ENCODE results near the gene CCDC85B. TPM values are rescaled to one million over a fixed set of nuclear protein-coding genes. Genes with fewer than 3 reads are reported as not detected.
A peak's percentile ranks its signal among the peaks of the same experiment; 100 is the strongest.

The CCDC85B gene
- total RNA-seq, 4 donors from 2014 or later: 16.0 to 34.3 (median 28.0) TPM

- 72 to 74% methylated on average over 5 to 19 of the region's 35 CpGs for WGBS, 2 donors
- Histone ChIP-seq H3K4me1 (peaks cover 57 to 85% (median 57%) of the 10 kb centered on the region in 3 donors), H3K36me3 (peaks cover 0 to 28% (median 0%) of the 10 kb centered on the region in 3 donors), H3K9me3 (no peaks in the 10 kb centered on the region), H3K4me3 (peak overlapping the region; percentile 74 to 98 (median 90)), H3K27me3 (no peaks in the 10 kb centered on the region), H3K27ac (peak overlapping the region; percentile 94 to 99 (median 98))
- no peak for TF ChIP-seq CTCF (IDR thresholded peaks at IDR 0.05)
- no peak for TF ChIP-seq POLR2A (IDR thresholded peaks at IDR 0.05)
- intact Hi-C loops (cut with DNase I): no loop called here
- no peak for DNase-seq
Measured at GRCh38 chr11:65917434-65918210, 27.1 kb downstream of the CCDC85B start.

GRCh38 chr11:65918211-65919140, 28.0 kb downstream of the CCDC85B start, which contains the start of gene C11orf68:
Gene C11orf68 (minus strand): TSS chr11:65919062. CDS start chr11:65919031, 31 bp downstream.
- 19 to 21% methylated on average over 9 to 10 of the region's 77 CpGs for WGBS, 2 donors
- TF ChIP-seq POLR2A (IDR thresholded peaks at IDR 0.05) (peak in 1 of 4 donors; percentile 11), CTCF (IDR thresholded peaks at IDR 0.05) (peak in 1 of 6 experiments; percentile 6)
- no peaks in the 10 kb centered on the region for H3K27me3 ChIP-seq
- H3K4me1 ChIP-seq: peaks cover 50 to 84% (median 50%) of the 10 kb centered on the region in 3 donors
- no peak for DNase-seq
- intact Hi-C loops (cut with DNase I): no loop called here
- peak within 1 kb of the TSS; percentile 94 to 99 (median 98) for H3K27ac ChIP-seq
- peaks cover 0 to 36% (median 0%) of the 10 kb centered on the region in 3 donors for H3K36me3 ChIP-seq
- H3K4me3 ChIP-seq: peak within 1 kb of the TSS; percentile 89 to 98 (median 94)
- H3K9me3 ChIP-seq: no peaks in the 10 kb centered on the region

- Histone ChIP-seq H3K27ac (peak within 1 kb of the TSS; percentile 94 to 99 (median 98)), H3K27me3 (no peaks in the 10 kb centered on the region), H3K9me3 (no peaks in the 10 kb centered on the region), H3K4me1 (peaks cover 50 to 79% (median 50%) of the 10 kb centered on the region in 3 donors), H3K4me3 (peak within 1 kb of the TSS; percentile 89 to 98 (median 94)), H3K36me3 (peaks cover 0 to 43% (median 0%) of the 10 kb centered on the region in 3 donors)
- intact Hi-C loops (cut with DNase I): no loop called here
- TF ChIP-seq POLR2A (IDR thresholded peaks at IDR 0.05): peak in 3 of 4 donors; percentile 55 to 84 (median 81)
- peak in 3 of 6 experiments; percentile 3 to 38 (median 34) for TF ChIP-seq CTCF (IDR thresholded peaks at IDR 0.05)
- peak; percentile 93 for DNase-seq
- WGBS, 2 donors: 2% methylated on average over 25 of the region's 59 CpGs; no CpG with 5 or more reads in 1 of the 2 donors
Measured at GRCh38 chr11:65919141-65919572, 28.7 kb downstream of the CCDC85B start, which contains the start of gene DRAP1. Gene DRAP1 (plus strand): TSS chr11:65919426. CDS start chr11:65919502, 76 bp downstream.

GRCh38 chr11:65919573-65920371, 29.3 kb downstream of the CCDC85B start:
- Histone ChIP-seq H3K4me1 (peaks cover 49 to 73% (median 49%) of the 10 kb centered on the region in 3 donors), H3K27me3 (no peaks in the 10 kb centered on the region), H3K4me3 (peak overlapping the region; percentile 89 to 98 (median 94)), H3K36me3 (peaks cover 0 to 49% (median 0%) of the 10 kb centered on the region in 3 donors), H3K9me3 (no peaks in the 10 kb centered on the region), H3K27ac (peak overlapping the region; percentile 91 to 99 (median 96))
- DNase-seq: no peak
- intact Hi-C loops (cut with DNase I): no loop called here
- no peak for TF ChIP-seq CTCF (IDR thresholded peaks at IDR 0.05)
- no peak for TF ChIP-seq POLR2A (IDR thresholded peaks at IDR 0.05)
- WGBS, 2 donors: 1% methylated on average over 12 of the region's 60 CpGs; no CpG with 5 or more reads in 1 of the 2 donors

All from esophagus squamous epithelium (tissue), 5 donors.